Thymus (tissue), 11 donors: Measurements from ENCODE around the gene MYO1E. TPM values are rescaled to one million over a fixed set of nuclear protein-coding genes. Genes with fewer than 3 reads are reported as not detected.

Experiments
- DNase-seq, 9 donors: peaks; one replicate each; pipeline ENCODE4 v3.0.0-alpha.2; 2013; ENCODE audit warnings: low spot score in 9 of 9, low read depth in 6 of 9, missing footprints in 1 of 9
- H3K27ac ChIP-seq, 2 donors: one replicate each; pipeline ENCODE4 v1.5.1; 2013; ENCODE audit warnings: control low read depth in 1 of 2, low read depth in 1 of 2, low read length in 1 of 2, mild to moderate bottlenecking in 1 of 2, moderate library complexity in 1 of 2
- H3K27me3 ChIP-seq, 2 donors: one replicate each; pipeline ENCODE4 v1.5.1; 2013; ENCODE audit warnings: low read length in 1 of 2; ENCODE audit not compliant: control insufficient read depth in 2 of 2, insufficient read depth in 1 of 2
- H3K36me3 ChIP-seq, 2 donors: one replicate each; pipeline ENCODE4 v1.5.1; 2013; ENCODE audit warnings: low read length in 1 of 2, mild to moderate bottlenecking in 1 of 2, moderate library complexity in 1 of 2; ENCODE audit not compliant: control insufficient read depth in 2 of 2, insufficient read depth in 2 of 2
- H3K4me1 ChIP-seq, 2 donors: one replicate each; pipeline ENCODE4 v1.5.1; 2013; ENCODE audit warnings: low read length in 2 of 2; ENCODE audit not compliant: control insufficient read depth in 2 of 2, insufficient read depth in 2 of 2
- H3K4me3 ChIP-seq, 2 donors: one replicate each; pipeline ENCODE4 v1.5.1; 2013; ENCODE audit warnings: low read length in 2 of 2, control low read depth in 1 of 2, mild to moderate bottlenecking in 1 of 2
- H3K9me3 ChIP-seq, 2 donors: one replicate each; pipeline ENCODE4 v1.5.1; 2013; ENCODE audit warnings: low read length in 1 of 2, mild to moderate bottlenecking in 1 of 2; ENCODE audit not compliant: control insufficient read depth in 2 of 2, insufficient read depth in 1 of 2
- WGBS: extraction: QIAGEN DNeasy Blood & Tissue Kit; methylation state at CpG from one replicate; pipeline ENCODE4 v1.1.7; 2013; 5-methylcytosine and 5-hydroxymethylcytosine counted together
- polyA plus RNA-seq: library from polyadenylated mRNA; stranded (reverse); fragments of 200-250 nt; gene quantifications from one replicate; pipeline ENCODE4 v1.2.3, GENCODE V29; 2013
- total RNA-seq: library from RNA; stranded (reverse); fragments of 120-200 nt; gene quantifications from one replicate; pipeline ENCODE4 v1.2.4, GENCODE V29; 2013
- donor health status: healthy.

Gene MYO1E
- total and polyA plus RNA-seq, 2 donors = 15.5 to 59.8 TPM

- Histone ChIP-seq H3K27ac (no peak overlapping the region), H3K9me3 (no peaks in the 10 kb centered on the region), H3K4me3 (no peak overlapping the region), H3K27me3 (no peaks in the 10 kb centered on the region), H3K4me1 (no peaks in the 10 kb centered on the region), H3K36me3 (no peaks in the 10 kb centered on the region)
- no peak for DNase-seq
- WGBS = 97% methylated on average over 9 of the region's 9 CpGs
These were observed 172.1 kb downstream of the MYO1E start for GRCh38 chr15:59200560-59200959.

- 97% methylated on average over 10 of the region's 10 CpGs for WGBS
- H3K27ac ChIP-seq = no peak overlapping the region
- H3K27me3 ChIP-seq = no peaks in the 10 kb centered on the region
- no peaks in the 10 kb centered on the region for H3K9me3 ChIP-seq
- H3K36me3 ChIP-seq = no peaks in the 10 kb centered on the region
- H3K4me3 ChIP-seq = no peak overlapping the region
- H3K4me1 ChIP-seq = peaks cover 0 to under 1% of the 10 kb centered on the region in 2 donors
- DNase-seq = no peak
These were observed 172.8 kb downstream of the MYO1E start for GRCh38 chr15:59199626-59200465.

- 93% methylated on average over 2 of the region's 2 CpGs for WGBS
- Histone ChIP-seq H3K4me1 (peaks cover 0 to 5% of the 10 kb centered on the region in 2 donors), H3K27ac (no peak overlapping the region), H3K36me3 (no peaks in the 10 kb centered on the region), H3K4me3 (no peak overlapping the region), H3K27me3 (no peaks in the 10 kb centered on the region), H3K9me3 (no peaks in the 10 kb centered on the region)
- no peak for DNase-seq
These were observed 175.2 kb downstream of the MYO1E start for GRCh38 chr15:59197454-59197853.

GRCh38 chr15:59196416-59196815 is 176.3 kb downstream of the MYO1E start:
- DNase-seq = no peak
- Histone ChIP-seq H3K4me3 (no peak overlapping the region), H3K4me1 (peaks cover 0 to 9% of the 10 kb centered on the region in 2 donors), H3K27ac (no peak overlapping the region), H3K36me3 (no peaks in the 10 kb centered on the region), H3K9me3 (no peaks in the 10 kb centered on the region), H3K27me3 (no peaks in the 10 kb centered on the region)
- 88% methylated on average over 2 of the region's 2 CpGs for WGBS

GRCh38 chr15:59194639-59195325 is 177.9 kb downstream of the MYO1E start:
- WGBS = 85% methylated on average over 10 of the region's 10 CpGs
- no peak overlapping the region for H3K4me3 ChIP-seq
- no peak for DNase-seq
- peaks cover 0 to 9% of the 10 kb centered on the region in 2 donors for H3K4me1 ChIP-seq
- H3K27ac ChIP-seq = no peak overlapping the region
- no peaks in the 10 kb centered on the region for H3K9me3 ChIP-seq
- no peaks in the 10 kb centered on the region for H3K27me3 ChIP-seq
- no peaks in the 10 kb centered on the region for H3K36me3 ChIP-seq

- H3K4me1 ChIP-seq = peaks cover 0 to 9% of the 10 kb centered on the region in 2 donors
- H3K36me3 ChIP-seq = no peaks in the 10 kb centered on the region
- H3K27ac ChIP-seq = no peak overlapping the region
- DNase-seq = no peak
- no peaks in the 10 kb centered on the region for H3K27me3 ChIP-seq
- H3K9me3 ChIP-seq = no peaks in the 10 kb centered on the region
- WGBS = 96% methylated on average over 6 of the region's 6 CpGs
- H3K4me3 ChIP-seq = no peak overlapping the region
These were observed 180.8 kb downstream of the MYO1E start for GRCh38 chr15:59191855-59192237.

GRCh38 chr15:59190291-59190690 is 182.4 kb downstream of the MYO1E start:
- no peaks in the 10 kb centered on the region for H3K9me3 ChIP-seq
- WGBS = 98% methylated on average over 7 of the region's 7 CpGs
- no peak overlapping the region for H3K4me3 ChIP-seq
- no peaks in the 10 kb centered on the region for H3K36me3 ChIP-seq
- peaks cover 0 to 9% of the 10 kb centered on the region in 2 donors for H3K4me1 ChIP-seq
- no peak for DNase-seq
- H3K27me3 ChIP-seq = no peaks in the 10 kb centered on the region
- H3K27ac ChIP-seq = no peak overlapping the region

GRCh38 chr15:59189241-59189640 is 183.4 kb downstream of the MYO1E start:
- H3K36me3 ChIP-seq = no peaks in the 10 kb centered on the region
- no peak for DNase-seq
- no peaks in the 10 kb centered on the region for H3K9me3 ChIP-seq
- H3K4me3 ChIP-seq = no peak overlapping the region
- WGBS = 98% methylated on average over 5 of the region's 5 CpGs
- H3K27me3 ChIP-seq = no peaks in the 10 kb centered on the region
- H3K4me1 ChIP-seq = peaks cover 0 to 3% of the 10 kb centered on the region in 2 donors
- H3K27ac ChIP-seq = no peak overlapping the region

GRCh38 chr15:59186501-59186900 is 186.2 kb downstream of the MYO1E start:
- no peak overlapping the region for H3K27ac ChIP-seq
- H3K9me3 ChIP-seq = peaks cover 0 to 5% of the 10 kb centered on the region in 2 donors
- no peak overlapping the region for H3K4me3 ChIP-seq
- no peaks in the 10 kb centered on the region for H3K27me3 ChIP-seq
- no peak for DNase-seq
- WGBS = 96% methylated on average over 4 of the region's 4 CpGs
- H3K36me3 ChIP-seq = no peaks in the 10 kb centered on the region
- H3K4me1 ChIP-seq = no peaks in the 10 kb centered on the region
